SHP77 (cell line): ENCODE results near the gene ABCA4.

Experiments used
- DNase-seq, 2 experiments: peaks; one replicate each; lab custom pipeline; 2025; lab: John Stamatoyannopoulos, UW

ABCA4 gene

GRCh38 chr1:94122201-94122970 is 1.4 kb upstream of the ABCA4 start:
- DNase-seq, result no peak

GRCh38 chr1:94121411-94121821 is 468 bp upstream of the ABCA4 start:
- DNase-seq, result no peak

DNA sequence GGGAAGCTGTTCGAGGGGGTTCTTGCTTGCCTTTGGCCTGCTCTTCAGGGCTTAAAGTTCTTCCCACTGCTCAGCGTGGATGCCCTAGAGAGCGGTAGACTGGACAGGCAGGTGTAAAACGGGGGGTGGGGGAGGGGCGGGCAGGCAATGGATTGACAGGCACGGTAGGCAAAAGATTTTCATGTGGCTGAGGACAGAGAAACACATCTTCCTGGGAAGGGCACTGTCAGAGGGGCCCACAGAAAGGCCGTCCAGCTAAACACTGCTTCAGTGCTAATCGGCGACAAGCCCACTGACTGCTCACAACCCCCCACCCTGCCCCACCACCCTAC is 412 bp downstream of the ABCA4 start:
- no peak for DNase-seq

DNA sequence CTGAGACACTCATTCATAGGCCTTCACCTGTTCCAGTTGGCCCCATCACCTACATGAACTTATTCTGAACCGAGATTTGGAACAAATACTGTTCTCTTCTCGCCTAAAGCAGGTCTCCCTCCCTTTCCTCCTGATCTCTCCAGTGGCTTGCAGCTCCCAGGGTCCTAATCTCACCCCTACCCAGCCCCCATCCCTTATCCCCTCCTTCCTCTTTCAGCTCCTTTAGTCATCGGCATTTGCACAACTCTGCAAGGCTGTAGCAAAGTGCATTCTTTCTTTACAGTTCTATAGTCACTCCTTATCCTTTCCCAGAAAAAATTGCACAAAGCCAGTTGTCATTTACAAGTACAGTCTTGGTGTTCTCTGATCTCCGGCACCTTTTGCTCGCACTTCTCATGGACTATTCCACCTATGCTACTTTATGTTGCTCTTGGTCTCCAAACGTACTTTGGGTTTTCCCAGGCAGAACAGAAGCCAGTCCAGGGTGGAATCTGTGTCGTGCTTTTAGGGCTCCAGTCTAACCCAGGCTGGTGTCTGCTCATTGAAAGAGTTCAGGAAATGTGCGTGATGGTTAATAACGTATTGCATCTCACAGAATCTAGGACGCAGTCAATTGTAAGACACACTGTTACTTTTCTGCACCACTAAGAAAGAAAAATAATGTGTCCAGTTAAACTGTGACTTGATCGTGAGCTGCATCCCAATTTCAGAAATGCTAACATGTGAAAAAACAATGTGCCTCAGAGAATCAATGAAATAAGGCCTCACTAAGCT is 965 bp downstream of the ABCA4 start:
- no peak for DNase-seq

GRCh38 chr1:94119306-94119705 is 1.6 kb downstream of the ABCA4 start:
- DNase-seq, result no peak

GRCh38 chr1:94118471-94118870 is 2.5 kb downstream of the ABCA4 start:
- DNase-seq, result no peak

DNA sequence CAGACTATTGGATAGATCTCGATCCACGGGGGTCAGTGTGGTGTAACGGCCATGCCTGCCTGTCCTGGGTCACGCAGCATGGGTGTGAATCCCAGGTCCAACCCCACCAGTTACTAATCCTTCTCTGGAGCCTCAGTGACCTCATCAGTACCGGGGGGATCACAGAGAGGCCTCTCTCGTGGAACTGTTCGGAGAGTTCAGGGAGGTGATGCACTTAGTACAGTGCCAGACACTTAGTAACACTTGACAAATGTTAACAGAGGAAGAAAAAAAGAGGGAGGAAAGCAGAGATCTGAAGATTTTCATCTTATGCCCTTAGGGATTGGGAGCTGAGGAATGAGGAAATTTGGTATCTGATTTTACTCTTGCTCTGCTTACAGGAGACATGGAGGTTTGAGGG is 2.9 kb downstream of the ABCA4 start:
- no peak for DNase-seq

DNA sequence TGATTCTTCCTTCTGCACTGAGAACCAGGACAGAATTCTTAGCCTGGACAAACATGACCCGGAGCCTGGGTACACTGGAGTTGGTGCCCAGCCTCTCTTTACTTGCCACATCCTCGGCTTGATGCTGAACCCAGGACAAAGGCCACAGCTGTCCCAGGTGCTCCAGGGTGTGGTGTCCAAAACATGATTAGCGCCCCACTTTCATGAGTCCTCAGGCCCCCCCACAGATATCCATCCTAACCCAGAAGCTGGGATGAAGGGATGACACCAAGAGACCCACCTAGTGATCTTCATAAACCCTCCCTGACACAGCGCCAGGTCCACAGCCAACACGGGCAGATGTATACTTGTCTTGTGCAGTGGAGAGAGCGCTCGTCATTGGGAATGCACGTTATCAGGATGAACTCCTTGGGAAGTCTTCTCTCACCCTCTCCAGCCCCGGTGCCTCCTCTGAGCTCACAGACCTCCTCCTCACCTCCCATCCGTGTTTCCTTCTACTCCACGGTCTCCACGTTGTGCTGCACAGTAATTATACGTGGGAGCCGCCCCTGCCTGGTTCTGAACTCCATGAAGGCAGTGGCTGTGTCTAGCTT is 3.6 kb downstream of the ABCA4 start:
- no peak for DNase-seq

GRCh38 chr1:94115900-94116436 is 5.0 kb downstream of the ABCA4 start:
- no peak for DNase-seq

GRCh38 chr1:94115254-94115899 is 5.6 kb downstream of the ABCA4 start:
- no peak for DNase-seq

- DNase-seq, result no peak
Observed at GRCh38 chr1:94113589-94114226, 7.2 kb downstream of the ABCA4 start.

GRCh38 chr1:94111879-94112278 is 9.1 kb downstream of the ABCA4 start:
- no peak for DNase-seq

DNA sequence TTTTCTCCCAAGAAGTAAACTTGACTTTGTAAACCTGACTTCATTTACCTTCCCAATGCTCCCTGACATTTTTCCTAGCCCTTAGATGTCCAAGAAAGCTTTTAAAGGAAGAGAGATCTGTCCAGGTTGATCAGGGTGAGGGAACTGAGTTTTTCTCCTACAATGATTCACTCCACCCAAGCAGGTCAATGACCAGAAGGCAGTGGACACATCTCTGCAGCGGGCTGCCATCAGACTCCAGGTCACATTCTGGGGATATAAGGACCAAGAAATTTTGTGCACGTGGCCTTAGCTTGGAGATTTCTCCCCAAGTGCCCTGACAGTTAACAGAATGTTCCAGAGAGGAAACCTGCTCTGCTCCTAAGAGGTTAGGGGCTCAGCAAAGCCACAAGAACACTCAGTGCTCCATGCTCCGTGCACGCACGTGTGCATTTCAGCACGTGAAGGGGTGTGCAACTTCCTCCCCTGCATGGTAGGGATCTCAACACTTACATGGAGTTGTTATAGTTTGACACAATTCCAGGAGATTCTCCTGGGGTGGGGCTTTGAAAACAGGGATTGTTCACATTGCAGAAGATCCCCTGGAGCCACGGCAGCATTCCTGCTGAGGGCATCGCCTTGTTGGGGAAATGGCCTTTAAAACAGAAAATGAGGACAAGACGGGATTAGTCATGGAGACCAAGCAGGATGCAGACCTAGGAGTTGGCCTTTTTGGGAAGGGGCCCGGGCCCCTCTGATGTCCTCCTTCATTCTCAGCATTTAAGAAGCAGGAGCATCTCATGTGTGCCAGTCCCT is 9.8 kb downstream of the ABCA4 start:
- DNase-seq, result no peak

GRCh38 chr1:94110021-94110761 is 10.8 kb downstream of the ABCA4 start:
- no peak for DNase-seq

DNA sequence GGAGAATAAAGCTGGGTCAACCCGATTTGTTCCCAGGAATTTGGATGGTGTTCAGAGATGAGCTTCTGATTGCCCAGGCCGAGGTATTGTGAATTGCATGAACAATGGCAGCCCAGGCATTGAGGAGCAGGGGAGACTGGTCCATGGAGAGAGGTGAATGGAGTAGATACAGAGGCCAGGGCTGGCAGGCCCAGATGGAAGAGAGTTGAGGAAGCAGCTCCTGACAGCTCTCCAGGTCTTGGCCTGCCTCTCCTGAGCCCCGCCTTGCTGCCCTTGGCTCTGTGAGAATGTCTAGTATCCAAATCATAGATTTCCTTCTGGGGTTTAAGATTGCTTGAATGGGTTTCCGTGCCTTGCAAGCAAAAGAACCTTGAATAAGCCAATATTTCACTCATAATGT is 11.5 kb downstream of the ABCA4 start:
- no peak for DNase-seq

DNA sequence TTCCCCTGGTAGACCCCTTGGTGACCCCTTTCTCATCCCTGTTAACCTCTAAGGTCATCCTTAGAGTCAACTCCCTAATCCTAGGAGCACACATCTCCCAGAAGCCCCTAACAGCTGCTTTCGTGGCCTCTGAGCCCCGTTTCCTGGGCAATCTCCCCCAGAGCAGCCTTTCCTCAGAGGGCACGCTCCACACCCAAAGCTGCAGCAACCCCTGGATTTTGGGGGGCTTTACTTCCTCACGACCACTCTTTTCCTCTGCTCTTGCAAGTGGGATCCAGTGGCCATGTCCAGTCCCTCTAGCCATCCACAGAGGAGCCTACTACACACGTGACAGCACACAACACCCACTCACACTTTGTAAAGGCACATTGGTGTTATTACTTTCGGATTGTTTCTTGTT is 13.8 kb downstream of the ABCA4 start:
- no peak for DNase-seq

DNA sequence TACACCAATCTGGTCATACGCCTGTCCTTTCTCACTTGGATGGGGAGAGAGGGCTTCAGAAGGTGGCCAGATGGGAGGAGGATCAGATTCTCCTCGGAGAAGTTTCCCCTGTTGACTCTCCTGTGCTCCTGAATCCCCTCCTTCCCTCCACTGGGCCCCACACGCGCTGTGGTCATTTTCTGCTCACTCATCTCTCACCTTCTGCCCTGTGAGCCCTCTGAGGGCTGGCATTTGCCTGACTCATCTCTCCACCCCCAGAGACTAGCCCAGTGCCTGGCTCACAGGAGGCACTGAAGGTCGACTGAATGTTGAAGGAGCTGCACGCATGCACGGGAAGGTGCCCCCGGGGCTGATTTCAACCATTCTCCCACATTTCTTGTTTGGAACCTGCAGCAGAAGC is 14.2 kb downstream of the ABCA4 start:
- no peak for DNase-seq

DNA sequence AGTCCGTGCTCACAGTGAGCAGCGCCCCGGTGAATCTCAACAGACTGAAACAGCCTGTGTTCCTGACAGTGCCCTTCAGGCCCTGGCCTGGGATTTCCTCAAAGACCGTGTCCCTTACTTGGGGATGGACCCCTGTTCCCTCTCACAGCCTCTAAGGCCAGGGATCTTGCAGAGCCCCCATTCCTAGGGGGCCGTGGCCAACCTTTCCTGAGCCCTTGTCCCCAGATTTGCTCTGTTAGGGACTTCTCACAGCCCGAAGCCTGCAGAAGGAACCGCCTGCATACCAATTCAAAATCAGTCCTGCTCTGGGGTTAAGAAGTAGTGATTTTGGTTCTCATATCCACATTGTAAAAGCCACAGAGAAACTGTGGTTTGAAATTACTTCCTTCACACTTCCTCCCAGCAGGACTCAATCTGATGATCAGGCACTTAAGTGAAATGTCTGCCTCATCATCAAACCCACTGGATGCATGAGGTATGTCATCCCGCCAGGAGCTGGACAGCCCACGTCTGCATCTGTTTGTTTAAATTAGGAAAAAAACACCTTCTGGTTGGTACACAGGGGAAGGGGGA is 14.9 kb downstream of the ABCA4 start:
- no peak for DNase-seq

- no peak for DNase-seq
Observed at GRCh38 chr1:94105581-94105952, 15.4 kb downstream of the ABCA4 start.
